ENCODE measurements around the gene PRORP. TPM values are rescaled to one million over a fixed set of nuclear protein-coding genes. Genes with fewer than 3 reads are reported as not detected.

The PRORP gene
- total and polyA plus RNA-seq, 2 of the 13 experiments (the other 11 are each of a cell fraction or from before 2014, with no cell fraction given), result 48.9 to 88.7 TPM

- TF ChIP-seq ZNF841 (CRISPR knock-in tag; IDR thresholded peaks at IDR 0.05; ENCODE audit: borderline replicate concordance) (peak; percentile 91), TEAD2 (CRISPR knock-in tag; IDR thresholded peaks at IDR 0.05) (peak; percentile 96), ARNT2 (CRISPR knock-in tag; IDR thresholded peaks at IDR 0.05; ENCODE audit: low read depth) (peak; percentile 94), SP1 (IDR thresholded peaks at IDR 0.05) (no peak), SP1 (CRISPR knock-in tag; IDR thresholded peaks at IDR 0.05) (peak; percentile 73), ZNF235 (CRISPR knock-in tag; IDR thresholded peaks at IDR 0.05; ENCODE audit: borderline replicate concordance) (peak; percentile 94), ZNF572 (CRISPR knock-in tag; IDR thresholded peaks at IDR 0.05) (peak; percentile 99), SMAD9 (CRISPR knock-in tag; IDR thresholded peaks at IDR 0.05) (peak; percentile 91), NCOA1 (CRISPR knock-in tag; IDR thresholded peaks at IDR 0.05) (peak; percentile 92), PLSCR1 (CRISPR knock-in tag; IDR thresholded peaks at IDR 0.05; ENCODE audit: borderline replicate concordance) (0 out of 2 replicates have a peak, but pooled peaks have one; percentile 65), XBP1 (CRISPR knock-in tag; IDR thresholded peaks at IDR 0.05) (peak; percentile 94; the same call in 1 of the 2 replicates), REST (IDR thresholded peaks at IDR 0.05; ENCODE audit: borderline replicate concordance in 1 of 2, low read depth in 1 of 2, low read length in 2 of 2) (peak in 1 of 2 experiments; percentile 57; a peak in 1 of 4 replicates), ARNT (IDR thresholded peaks at IDR 0.05) (no peak), ZNF460 (CRISPR knock-in tag; IDR thresholded peaks at IDR 0.05; ENCODE audit: borderline replicate concordance) (peak; percentile 60; the same call in 1 of the 2 replicates), ZNF12 (CRISPR knock-in tag; IDR thresholded peaks at IDR 0.05) (peak; percentile 76; the same call in 1 of the 2 replicates), JDP2 (CRISPR knock-in tag; IDR thresholded peaks at IDR 0.05; ENCODE audit: borderline replicate concordance) (0 out of 2 replicates have a peak, but pooled peaks have one; percentile 23), BRD4 (CRISPR knock-in tag; IDR thresholded peaks at IDR 0.05) (peak; percentile 94), ARID5B (CRISPR knock-in tag; IDR thresholded peaks at IDR 0.05) (peak; percentile 65), IRF9 (CRISPR knock-in tag; IDR thresholded peaks at IDR 0.05; ENCODE audit: borderline replicate concordance) (peak; percentile 97; the same call in 1 of the 2 replicates), GPN1 (CRISPR knock-in tag; IDR thresholded peaks at IDR 0.05; ENCODE audit: borderline replicate concordance) (peak; percentile 95)
Observed at GRCh38 chr14:35121887-35122695, at the start of gene PRORP, which contains the start of gene PPP2R3C (continued).

All from HepG2 (cell line).